Esophagus squamous epithelium (tissue), 5 donors: ENCODE measurements around the gene MAP2K7. TPM values are rescaled to one million over a fixed set of nuclear protein-coding genes. Genes with fewer than 3 reads are reported as not detected.

Source experiments
- DNase-seq: peaks from one replicate; lab custom pipeline; 2025; lab: John Stamatoyannopoulos, UW
- H3K27ac ChIP-seq, 4 donors: fragments of 200-600 bp; sonication (generic); one replicate each; pipeline ENCODE4 v1.5.1; 2016 to 2019; ENCODE audit warnings: mild to moderate bottlenecking in 1 of 4
- H3K27me3 ChIP-seq, 4 donors: fragments of 200-600 bp; sonication (generic); 1 replicate in 3 of 4; 2 replicates in 1 of 4; pipeline versions ENCODE4 v1.5.1 to v1.6.0; 2017 to 2021; ENCODE audit warnings: antibody characterized with exemption in 1 of 4
- H3K36me3 ChIP-seq, 3 donors: fragments of 200-600 bp; sonication (generic); one replicate each; pipeline ENCODE4 v1.5.1; 2016 to 2019
- H3K4me1 ChIP-seq, 3 donors: fragments of 200-600 bp; sonication (generic); one replicate each; pipeline ENCODE4 v1.5.1; 2017 to 2019
- H3K4me3 ChIP-seq, 4 donors: fragments of 200-600 bp; sonication (generic); 1 replicate in 3 of 4; 2 replicates in 1 of 4; pipeline ENCODE4 v1.5.1; 2016 to 2019; ENCODE audit warnings: mild to moderate bottlenecking in 2 of 4, moderate library complexity in 1 of 4
- H3K9me3 ChIP-seq, 3 donors: fragments of 200-600 bp; sonication (generic); one replicate each; pipeline ENCODE4 v1.5.1; 2016 to 2019
- POLR2A ChIP-seq, 4 donors: fragments of 450-650 bp; IDR thresholded peaks; one replicate each; pipeline ENCODE4 v1.6.1; 2017; ENCODE audit warnings: antibody characterized with exemption in 4 of 4, mild to moderate bottlenecking in 4 of 4, moderate library complexity in 3 of 4
- WGBS, 2 donors: methylation state at CpG; one replicate each; pipeline ENCODE4 v1.1.5; 2018; 5-methylcytosine and 5-hydroxymethylcytosine counted together
- intact Hi-C: fragments of 100-400 bp; cut with DNase I; formaldehyde crosslinking; loops from one replicate; pipeline ENCODE4 v1.15.0; 2022
- total RNA-seq, 4 donors: library from RNA; depleted of rRNA; stranded (reverse); fragments of >200 nt; gene quantifications; one replicate each; pipeline ENCODE4 v1.1.0, GENCODE V29; 2016
- TF ChIP-seq, protein P1 (sequence below), 6 experiments: fragments of 450-650 bp in 4 of 6; fragments of 200-600 bp in 2 of 6; sonication (generic) in 2 of 6; IDR thresholded peaks; one replicate each; pipeline ENCODE4 v1.5.1; 2016 to 2019; ENCODE audit warnings: antibody characterized with exemption in 6 of 6, mild to moderate bottlenecking in 4 of 6, moderate library complexity in 4 of 6
- donor health status: DM: yes; HTN: yes; CAD: no.

Gene MAP2K7
- total RNA-seq, 4 donors from 2014 or later: 8.6 to 17.3 (median 13.8) TPM

DNA sequence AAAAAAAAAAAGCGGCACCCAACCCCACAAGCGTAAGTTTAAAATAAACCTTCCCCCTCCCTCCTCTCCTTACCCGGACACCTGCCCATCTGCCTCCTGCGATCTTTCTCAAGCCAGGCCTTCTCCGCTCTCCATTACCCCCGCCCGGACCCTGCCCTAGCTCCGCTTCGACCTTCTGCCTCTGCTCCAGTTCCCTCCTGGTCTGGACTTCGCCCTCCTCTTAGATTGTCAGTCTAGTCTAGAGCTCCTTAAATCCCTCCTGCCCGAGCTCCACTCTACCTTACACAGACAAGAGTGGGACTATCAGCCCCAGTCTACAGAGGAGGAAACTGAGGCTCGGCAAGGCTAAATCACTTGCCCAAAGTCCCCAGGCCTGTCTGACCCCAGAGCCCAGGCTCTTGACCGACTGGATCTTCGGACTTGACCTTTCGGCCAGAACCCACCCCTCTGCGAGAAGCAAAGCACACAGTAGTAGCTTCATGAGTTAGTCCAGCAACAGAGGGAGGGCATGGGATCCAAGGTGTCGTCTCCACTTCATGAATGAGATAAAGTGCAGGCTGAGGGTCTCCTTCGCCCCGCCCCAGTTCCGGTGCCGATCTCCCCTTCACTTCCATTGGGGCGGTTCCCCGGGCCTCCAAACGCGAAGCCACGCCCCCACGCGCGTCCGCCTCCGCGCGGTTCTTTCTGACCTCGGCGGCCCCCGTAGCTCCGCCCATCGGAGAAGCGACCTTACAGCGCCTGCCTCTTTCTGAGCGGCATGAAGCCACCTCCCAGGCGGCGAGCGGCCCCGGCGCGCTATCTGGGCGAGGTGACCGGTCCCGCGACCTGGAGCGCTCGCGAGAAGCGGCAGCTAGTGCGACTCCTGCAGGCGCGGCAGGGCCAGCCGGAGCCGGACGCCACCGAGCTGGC, 16.2 kb downstream of the MAP2K7 start, which contains the start of gene SNAPC2:
TSS of gene SNAPC2 (plus strand) at position 729 of the 909 bp plus-strand sequence. CDS start at position 758, 29 bp downstream.
- peak in 2 of 4 donors; percentile 38 to 63 for TF ChIP-seq POLR2A (IDR thresholded peaks at IDR 0.05)
- TF ChIP-seq, protein P1, sequence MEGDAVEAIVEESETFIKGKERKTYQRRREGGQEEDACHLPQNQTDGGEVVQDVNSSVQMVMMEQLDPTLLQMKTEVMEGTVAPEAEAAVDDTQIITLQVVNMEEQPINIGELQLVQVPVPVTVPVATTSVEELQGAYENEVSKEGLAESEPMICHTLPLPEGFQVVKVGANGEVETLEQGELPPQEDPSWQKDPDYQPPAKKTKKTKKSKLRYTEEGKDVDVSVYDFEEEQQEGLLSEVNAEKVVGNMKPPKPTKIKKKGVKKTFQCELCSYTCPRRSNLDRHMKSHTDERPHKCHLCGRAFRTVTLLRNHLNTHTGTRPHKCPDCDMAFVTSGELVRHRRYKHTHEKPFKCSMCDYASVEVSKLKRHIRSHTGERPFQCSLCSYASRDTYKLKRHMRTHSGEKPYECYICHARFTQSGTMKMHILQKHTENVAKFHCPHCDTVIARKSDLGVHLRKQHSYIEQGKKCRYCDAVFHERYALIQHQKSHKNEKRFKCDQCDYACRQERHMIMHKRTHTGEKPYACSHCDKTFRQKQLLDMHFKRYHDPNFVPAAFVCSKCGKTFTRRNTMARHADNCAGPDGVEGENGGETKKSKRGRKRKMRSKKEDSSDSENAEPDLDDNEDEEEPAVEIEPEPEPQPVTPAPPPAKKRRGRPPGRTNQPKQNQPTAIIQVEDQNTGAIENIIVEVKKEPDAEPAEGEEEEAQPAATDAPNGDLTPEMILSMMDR (IDR thresholded peaks at IDR 0.05): peak in 1 of 6 experiments; percentile 18

DNA sequence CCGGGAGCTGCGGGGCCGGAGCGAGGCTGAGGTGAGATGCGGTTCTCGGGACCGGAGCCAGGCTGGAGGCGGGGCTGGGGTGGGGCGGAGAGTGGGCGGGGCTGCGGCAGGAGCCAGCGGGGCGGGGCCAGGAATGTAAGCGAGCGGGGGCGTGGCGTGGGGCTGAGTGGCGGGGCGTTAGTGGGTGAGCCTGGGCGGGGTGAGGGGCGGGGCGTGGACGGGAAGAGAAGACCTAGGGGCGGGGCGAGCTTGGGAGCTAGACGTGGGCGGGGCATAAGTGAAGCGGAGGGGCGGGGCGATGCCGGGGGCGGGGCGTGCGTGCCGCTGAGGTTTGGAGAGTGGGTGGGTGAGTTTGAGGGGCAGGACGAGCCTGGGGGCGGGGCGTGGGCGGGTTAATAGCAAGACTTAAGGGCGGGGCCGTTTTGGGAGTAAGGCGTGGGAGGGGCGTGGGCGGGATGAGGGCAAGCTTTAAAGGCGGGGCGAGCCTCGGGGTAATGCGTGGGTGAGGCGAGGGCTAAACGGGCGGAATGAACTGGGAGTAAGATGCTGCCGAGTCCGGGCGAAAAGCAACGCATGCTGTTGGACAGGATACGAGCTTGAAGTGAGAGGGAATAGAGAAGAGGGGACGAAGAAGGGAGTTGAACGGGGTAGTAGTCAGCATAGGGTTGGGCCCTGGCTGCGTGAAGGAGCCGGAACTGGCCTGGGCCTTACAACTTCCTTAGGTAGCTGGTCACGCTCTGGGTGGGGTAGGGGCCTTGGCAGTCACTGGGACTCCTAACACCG, 17.0 kb downstream of the MAP2K7 start:
- H3K27ac ChIP-seq: peak overlapping the region; percentile 86 to 97 (median 94)
- TF ChIP-seq POLR2A (IDR thresholded peaks at IDR 0.05): peak in 2 of 4 donors; percentile 13 to 50
- TF ChIP-seq, protein P1 (IDR thresholded peaks at IDR 0.05): peak in 1 of 6 experiments; percentile 13
- H3K4me3 ChIP-seq: peak overlapping the region; percentile 55 to 96 (median 70)
- intact Hi-C loops: no loop called here
- WGBS, 2 donors: 0 to 3% methylated on average over 23 to 26 of the region's 62 CpGs
- peaks cover 50 to 94% (median 51%) of the 10 kb centered on the region in 3 donors for H3K4me1 ChIP-seq
- peaks cover 0 to 18% (median 11%) of the 10 kb centered on the region in 3 donors for H3K36me3 ChIP-seq
- peaks cover 6 to 54% (median 19%) of the 10 kb centered on the region in 4 donors for H3K27me3 ChIP-seq
- H3K9me3 ChIP-seq: no peaks in the 10 kb centered on the region
- peak; percentile 100 for DNase-seq

More for the DNA sequence above, 16.2 kb downstream of the MAP2K7 start, which contains the start of gene SNAPC2:
- intact Hi-C loops: no loop called here
- WGBS, 2 donors: 20 to 48% methylated on average over 12 to 14 of the region's 62 CpGs
- Histone ChIP-seq H3K36me3 (peaks cover 0 to 18% (median 11%) of the 10 kb centered on the region in 3 donors), H3K27me3 (peaks cover 13 to 54% (median 24%) of the 10 kb centered on the region in 4 donors), H3K4me3 (peak within 1 kb of the TSS; percentile 55 to 96 (median 70)), H3K27ac (peak within 1 kb of the TSS; percentile 86 to 97 (median 94)), H3K4me1 (peaks cover 45 to 90% (median 49%) of the 10 kb centered on the region in 3 donors), H3K9me3 (no peaks in the 10 kb centered on the region)
- peak; percentile 82 for DNase-seq

DNA sequence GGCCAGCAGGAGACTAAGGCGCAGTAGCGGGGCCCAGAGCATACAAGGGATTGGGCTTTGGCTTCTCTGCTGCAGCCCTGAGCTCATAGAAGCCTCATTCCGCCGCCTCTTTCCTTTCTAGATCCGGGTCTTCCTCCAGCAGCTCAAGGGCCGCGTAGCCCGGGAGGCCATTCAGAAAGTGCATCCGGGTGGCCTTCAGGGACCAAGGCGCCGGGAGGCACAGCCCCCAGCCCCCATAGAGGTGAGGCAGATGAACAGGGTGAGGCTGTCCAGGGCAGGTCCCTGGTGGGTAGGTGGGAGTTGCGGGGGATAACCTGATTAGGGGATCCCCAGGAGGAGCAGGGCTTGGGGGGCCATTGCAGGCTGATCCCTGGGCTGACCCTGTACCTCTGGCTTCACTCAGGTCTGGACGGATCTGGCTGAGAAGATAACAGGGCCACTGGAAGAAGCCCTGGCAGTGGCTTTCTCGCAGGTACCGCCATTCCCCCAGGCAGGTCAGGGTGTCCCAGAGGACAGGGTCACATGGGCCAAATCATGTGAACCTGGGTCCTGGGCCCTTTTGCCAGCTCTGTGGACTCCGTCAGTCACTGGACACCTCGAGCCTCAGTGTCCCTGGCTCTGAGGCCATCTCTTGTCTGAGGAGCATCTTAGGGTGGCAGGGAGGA, 17.8 kb downstream of the MAP2K7 start:
- Histone ChIP-seq H3K9me3 (no peaks in the 10 kb centered on the region), H3K27me3 (peaks cover 0 to 49% (median 12%) of the 10 kb centered on the region in 4 donors), H3K36me3 (peaks cover 0 to 18% (median 11%) of the 10 kb centered on the region in 3 donors), H3K4me3 (peak overlapping the region; percentile 26 to 96 (median 70)), H3K27ac (peak overlapping the region; percentile 82 to 97 (median 94)), H3K4me1 (peaks cover 45 to 93% (median 51%) of the 10 kb centered on the region in 3 donors)
- TF ChIP-seq, protein P1 (IDR thresholded peaks at IDR 0.05): no peak
- TF ChIP-seq POLR2A (IDR thresholded peaks at IDR 0.05): no peak
- intact Hi-C loops: no loop called here
- 49 to 85% methylated on average over 5 to 6 of the region's 17 CpGs for WGBS, 2 donors
- DNase-seq: no peak

DNA sequence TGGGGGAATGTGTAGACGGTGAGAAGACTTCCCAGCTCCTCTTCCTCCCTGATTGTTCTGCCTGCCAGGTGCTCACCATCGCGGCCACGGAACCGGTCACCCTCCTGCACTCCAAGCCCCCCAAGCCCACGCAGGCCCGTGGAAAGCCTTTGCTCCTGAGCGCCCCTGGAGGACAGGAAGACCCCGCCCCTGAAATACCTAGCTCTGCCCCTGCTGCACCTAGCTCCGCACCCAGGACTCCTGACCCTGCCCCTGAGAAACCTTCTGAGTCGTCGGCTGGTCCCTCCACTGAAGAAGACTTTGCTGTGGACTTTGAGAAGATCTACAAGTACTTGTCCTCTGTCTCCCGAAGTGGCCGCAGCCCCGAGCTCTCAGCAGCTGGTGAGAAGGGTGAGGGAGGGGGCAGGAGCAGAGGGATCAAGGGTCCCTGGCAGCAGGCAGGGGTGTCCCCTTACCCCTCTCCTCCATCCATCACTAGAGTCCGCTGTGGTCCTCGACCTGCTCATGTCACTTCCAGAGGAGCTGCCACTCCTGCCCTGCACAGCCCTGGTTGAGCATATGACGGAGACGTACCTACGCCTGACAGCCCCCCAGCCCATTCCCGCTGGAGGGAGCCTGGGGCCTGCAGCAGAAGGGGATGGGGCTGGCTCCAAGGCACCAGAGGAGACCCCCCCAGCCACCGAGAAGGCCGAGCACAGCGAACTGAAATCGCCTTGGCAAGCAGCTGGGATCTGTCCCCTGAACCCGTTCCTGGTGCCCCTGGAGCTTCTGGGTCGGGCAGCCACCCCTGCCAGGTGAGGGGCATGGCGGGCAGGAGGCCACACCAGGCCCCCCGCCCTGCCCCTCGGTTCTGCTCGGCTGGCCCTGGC, 18.5 kb downstream of the MAP2K7 start:
- DNase-seq: no peak
- Histone ChIP-seq H3K27ac (peak overlapping the region in 3 of 4 donors; percentile 91 to 97 (median 96)), H3K36me3 (peaks cover 0 to 23% (median 11%) of the 10 kb centered on the region in 3 donors), H3K27me3 (peaks cover 0 to 41% (median 8%) of the 10 kb centered on the region in 4 donors), H3K4me3 (peak overlapping the region in 1 of 4 donors; percentile 96), H3K9me3 (no peaks in the 10 kb centered on the region), H3K4me1 (peaks cover 45 to 93% (median 49%) of the 10 kb centered on the region in 3 donors)
- 87 to 100% methylated on average over 4 to 6 of the region's 31 CpGs for WGBS, 2 donors
- intact Hi-C loops: no loop called here
- TF ChIP-seq, protein P1 (IDR thresholded peaks at IDR 0.05): no peak
- TF ChIP-seq POLR2A (IDR thresholded peaks at IDR 0.05): no peak
